ENCODE results near the gene EFCAB7.
"Not testable (repeated sequence)": the region's sequence is repeated elsewhere in the genome, so short reads cannot be mapped to it uniquely, and the experiment has no call there.

The EFCAB7 gene

DNA sequence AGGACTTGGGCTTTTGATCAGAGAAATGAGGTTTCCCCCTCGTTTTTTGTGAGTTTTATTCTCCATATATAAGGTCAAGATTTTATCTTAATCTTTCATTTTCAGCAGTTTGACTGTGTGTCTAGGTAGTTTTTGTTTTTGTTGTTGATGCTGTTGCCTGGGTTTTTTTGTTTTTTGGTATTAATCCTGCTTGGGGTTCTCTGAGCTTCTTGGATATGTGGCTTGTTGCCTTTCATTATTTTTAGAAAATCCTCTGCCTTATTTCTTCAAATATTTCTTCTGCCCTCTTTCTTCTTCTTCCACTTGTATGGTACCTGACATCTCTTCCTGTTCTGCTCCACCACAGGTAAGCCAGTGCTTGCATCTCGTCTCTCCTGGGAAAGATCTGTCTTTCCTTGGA, 25.0 kb downstream of the EFCAB7 start:
- no peak for DNase-seq (ENCODE audit: low read depth in 2 of 2)

DNA sequence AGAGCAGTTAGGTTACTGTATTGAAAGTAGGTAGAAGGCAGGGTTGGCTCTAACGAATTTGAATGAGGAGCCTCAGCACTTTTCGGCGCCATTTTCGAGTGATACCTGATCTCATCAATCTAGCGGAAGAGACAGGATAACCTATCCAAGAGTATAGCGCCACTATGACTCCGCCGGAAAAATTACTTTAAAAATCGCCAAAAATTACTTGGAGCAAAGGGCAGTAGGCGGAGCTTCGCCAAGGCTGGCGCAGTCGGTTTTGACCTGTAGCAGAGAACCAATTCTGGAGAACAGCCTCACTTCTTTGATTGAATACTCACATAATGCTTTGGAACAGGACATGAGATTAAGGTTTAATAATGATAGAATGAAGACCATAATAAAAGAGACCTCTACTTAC, 25.6 kb downstream of the EFCAB7 start:
- DNase-seq (ENCODE audit: low read depth in 2 of 2), result no peak

DNA sequence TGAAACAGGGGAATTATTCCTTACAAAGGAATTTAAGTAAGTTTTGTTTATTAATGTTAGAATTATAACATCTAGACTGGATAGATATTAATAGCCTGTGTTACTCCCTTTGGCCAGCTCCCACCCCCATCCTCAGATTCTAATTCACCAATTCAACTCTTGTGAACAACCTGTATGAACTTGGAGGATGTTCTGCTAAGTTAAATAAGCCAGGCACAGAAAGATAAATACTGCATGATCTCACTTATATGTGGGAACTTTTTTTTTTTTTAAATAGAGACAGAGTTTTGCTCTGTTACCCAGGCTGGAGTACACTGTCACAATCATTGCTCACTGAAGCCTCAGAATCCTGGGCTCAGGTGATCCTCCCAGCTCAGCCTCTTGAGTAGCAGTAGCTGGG, 32.2 kb downstream of the EFCAB7 start:
- no peak for DNase-seq (ENCODE audit: low read depth in 2 of 2)

DNA sequence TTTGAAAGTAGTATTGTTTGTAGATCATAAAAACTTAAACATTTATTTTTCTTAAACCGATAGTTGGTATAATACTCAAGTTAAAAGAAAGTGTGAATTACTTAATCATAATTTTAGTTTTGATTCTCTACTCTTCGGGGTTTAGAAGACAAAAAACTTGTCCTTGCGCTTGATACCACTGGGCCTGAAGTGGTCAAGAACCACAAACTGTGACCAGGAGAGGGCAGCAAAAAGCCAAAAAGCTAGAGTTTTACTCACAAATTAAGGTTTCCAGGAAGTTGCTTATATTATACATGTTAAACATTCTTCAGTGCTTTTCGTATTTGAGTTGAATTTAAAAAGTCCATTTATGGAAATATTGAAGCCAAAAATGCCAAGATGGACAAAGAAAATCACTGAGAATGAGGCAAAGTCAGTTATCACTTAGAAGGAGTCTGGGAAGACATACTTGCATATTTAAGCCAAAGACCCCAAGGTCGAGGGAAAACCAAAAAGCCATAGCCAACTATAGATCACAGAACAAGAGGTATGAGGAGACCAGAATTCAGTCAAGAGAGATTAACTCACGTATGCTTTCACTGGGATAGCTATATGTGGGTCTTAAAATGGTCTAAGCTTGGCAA, 34.2 kb downstream of the EFCAB7 start:
- peak; percentile 13 to 19 for DNase-seq (ENCODE audit: low read depth in 2 of 2)

DNA sequence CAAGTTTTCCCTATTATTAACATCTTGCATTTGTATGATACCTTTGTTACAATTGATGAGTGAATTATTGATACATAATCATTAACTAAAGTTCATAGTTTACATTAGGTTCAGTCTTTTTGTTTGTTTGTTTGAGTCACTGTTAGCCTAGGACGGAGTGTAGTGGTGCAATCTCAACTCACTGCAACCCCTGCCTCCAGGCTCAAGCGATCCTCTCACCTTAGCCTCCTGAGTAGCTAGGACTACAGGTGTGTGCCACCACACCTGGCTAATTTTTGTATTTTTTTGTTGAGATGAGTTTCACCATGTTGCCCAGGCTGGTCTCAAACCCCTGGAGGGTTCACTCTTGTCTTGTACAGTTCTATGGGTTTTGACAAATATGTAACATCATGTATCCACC, 36.0 kb downstream of the EFCAB7 start:
- no peak for DNase-seq (ENCODE audit: low read depth in 2 of 2)

DNA sequence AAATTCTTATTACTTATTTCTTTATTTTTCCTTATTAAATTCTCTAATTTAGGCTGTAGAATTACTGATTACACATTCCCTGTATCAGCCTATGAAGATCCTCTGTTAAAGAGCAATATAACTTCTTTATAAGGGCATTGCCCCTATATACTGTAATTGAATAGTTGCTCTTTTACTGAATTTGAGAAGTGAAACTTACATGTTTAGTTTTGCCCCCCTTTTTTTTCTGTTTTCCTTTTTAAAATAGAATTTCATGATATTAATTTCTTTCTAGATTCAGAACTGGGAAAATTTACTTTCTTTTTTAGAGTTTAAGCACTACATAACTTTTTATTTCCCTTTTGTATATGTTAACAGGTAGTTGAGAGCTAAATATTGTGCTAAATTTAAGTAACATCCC, 40.4 kb downstream of the EFCAB7 start:
- DNase-seq (ENCODE audit: low read depth in 2 of 2), result no peak

DNA sequence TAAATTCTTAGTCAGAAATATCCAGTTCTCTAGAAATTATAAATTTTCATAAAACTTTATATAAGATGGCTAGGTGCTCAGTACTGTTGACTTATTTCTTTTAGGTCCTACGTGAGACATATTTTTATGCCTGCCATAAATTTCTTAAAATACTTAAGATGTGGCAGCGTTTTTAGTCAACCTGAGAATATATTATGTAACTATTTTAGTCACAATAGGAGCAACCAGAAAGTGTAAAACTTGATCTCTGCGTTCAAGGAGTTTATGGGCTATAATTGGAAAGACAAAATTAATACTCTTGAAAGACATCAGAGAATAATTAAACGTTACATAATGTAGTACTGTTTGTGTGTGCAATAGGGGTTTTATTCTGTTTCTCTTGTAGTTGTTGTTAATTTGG, 45.7 kb downstream of the EFCAB7 start:
- DNase-seq (ENCODE audit: low read depth in 2 of 2), result no peak

DNA sequence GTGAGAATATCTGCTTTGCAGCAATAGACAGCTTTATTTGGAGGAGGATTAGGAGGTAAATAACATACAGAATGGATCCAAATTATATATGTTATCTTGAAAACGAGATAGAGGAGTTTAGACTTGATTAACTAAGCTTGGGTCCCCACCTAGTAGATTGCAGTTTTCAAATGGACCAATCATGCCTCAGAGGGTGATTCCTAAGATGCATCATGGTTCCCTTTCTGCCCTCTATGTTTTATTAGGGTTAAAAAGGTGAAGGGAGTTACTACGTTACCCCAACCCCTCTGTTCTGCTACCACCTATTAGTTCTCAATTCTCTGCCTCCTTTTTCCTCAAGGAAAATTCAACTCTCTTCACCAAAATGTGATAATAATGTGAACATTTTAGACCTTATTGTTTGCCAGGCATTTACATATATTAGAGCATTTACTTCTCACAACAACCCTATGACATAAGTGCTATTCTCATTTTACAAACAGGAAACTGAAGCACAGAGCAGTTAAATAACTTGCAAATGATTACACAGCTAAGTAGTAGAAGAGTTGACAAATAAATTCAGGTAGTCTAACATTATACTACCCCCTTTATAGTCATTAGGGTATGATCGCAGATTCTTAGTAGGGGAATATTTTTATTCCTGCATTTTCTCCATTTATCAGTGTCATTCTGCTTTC, 46.5 kb downstream of the EFCAB7 start:
- no peak for DNase-seq (ENCODE audit: low read depth in 2 of 2)

DNA sequence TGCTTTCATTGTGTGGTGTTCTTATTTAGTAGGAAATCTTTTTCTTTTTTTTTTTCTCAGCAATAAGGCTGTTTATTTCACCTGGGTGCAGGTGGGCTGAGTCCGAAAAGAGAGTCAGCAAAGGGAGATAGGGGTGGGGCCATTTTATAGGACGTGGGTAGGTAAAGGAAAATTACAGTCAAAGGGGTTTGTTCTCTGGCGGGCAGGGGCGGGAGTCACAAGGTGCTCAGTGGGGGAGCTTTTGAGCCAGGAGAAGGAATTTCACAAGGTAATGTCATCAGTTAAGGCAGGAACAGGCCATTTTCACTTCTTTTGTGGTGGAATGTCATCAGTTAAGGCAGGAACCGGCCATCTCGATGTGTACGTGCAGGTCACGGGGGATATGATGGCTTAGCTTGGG, 49.4 kb downstream of the EFCAB7 start:
- DNase-seq (ENCODE audit: low read depth in 2 of 2), result not testable (repeated sequence)

DNA sequence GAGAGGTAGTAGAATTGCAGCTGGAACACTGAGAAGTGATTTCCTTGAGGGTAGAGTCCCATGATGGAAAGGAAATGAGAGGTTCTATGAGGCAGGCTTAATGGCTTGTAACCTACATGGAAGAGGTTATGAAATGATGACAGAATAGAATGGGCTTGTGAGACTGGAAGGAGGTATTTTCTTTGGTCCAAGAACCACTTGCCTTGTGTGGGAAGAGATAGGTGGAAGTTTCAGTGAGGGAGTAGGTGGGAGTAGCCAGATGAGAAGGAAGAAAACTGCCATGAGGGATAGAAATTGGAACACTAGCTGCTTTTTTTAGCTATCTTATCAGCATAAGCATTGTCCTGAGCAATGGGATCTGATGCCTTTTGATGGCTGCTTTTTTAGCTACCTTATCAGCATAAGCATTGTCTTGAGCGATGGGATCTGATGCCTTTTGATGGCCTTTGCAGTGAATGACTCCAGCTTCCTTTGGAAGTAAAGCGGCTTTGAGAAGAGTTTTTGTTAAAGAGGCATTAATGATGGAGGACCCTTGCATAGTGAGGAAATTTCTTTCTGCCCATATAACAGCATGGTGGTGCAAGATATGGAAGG, 51.0 kb downstream of the EFCAB7 start:
- not testable (repeated sequence) for DNase-seq (ENCODE audit: low read depth in 2 of 2)

DNA sequence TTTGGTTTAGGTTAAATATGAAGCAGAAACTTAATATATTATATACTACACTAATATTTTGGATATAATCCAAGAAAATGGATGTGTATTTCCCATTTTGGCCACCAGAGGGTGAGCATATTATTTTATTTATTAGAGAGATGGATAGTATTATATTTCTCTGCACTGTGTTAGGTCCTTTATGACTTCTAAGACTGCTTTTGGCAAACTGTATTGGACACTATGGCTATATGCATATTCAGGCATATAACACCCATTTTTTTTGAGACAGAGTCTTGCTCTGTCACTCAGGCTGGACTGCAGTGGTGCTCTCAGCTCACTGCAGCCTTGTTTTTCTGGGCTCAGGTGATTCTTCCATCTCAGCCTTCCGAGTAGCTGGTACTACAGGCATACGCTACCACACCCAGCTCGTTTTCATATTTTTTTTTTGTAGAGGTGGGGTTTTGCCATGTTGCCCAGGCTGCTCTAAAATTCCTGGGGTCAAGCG, 52.1 kb downstream of the EFCAB7 start:
- DNase-seq (ENCODE audit: low read depth in 2 of 2), result peak in 1 of 2 experiments; percentile 22

DNA sequence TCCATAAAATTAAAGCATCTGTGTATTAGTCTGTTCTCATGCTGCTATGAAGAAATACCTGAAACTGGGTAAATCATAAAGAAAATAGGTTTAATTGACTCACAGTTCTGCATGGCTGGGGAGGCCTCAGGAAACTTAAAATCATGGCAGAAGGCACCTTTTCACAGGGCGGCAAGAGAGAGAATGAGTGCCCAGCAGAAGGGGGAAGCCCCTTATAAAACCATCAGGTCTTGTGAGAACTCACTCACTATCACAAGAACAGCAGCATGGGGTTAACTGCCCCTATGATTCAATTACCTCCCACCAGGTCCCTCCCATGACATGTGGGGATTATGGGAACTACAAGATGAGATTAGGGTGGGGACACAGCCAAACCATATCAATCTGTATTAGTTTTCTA, 63.0 kb downstream of the EFCAB7 start:
- not testable (repeated sequence) for DNase-seq (ENCODE audit: low read depth in 2 of 2)

DNA sequence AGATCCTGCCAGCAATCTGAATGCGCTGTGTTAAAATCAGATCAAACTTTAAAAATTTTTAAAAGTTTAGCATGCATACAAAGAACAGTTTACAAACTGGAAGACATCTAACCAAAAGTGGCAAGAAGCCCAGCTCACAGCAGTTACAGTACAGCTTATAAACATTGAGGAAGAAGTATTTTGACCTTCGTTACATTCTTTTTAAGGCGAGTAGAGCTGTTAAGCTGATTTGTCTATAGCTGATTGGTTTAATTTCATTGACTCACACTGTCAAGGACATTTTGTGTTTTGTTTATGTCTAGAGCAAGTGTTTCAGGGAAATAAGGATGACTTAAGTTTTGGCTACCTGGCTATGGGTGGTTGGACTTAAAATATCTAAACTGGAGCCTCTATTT, 66.8 kb downstream of the EFCAB7 start:
- DNase-seq (ENCODE audit: low read depth in 2 of 2), result no peak

DNA sequence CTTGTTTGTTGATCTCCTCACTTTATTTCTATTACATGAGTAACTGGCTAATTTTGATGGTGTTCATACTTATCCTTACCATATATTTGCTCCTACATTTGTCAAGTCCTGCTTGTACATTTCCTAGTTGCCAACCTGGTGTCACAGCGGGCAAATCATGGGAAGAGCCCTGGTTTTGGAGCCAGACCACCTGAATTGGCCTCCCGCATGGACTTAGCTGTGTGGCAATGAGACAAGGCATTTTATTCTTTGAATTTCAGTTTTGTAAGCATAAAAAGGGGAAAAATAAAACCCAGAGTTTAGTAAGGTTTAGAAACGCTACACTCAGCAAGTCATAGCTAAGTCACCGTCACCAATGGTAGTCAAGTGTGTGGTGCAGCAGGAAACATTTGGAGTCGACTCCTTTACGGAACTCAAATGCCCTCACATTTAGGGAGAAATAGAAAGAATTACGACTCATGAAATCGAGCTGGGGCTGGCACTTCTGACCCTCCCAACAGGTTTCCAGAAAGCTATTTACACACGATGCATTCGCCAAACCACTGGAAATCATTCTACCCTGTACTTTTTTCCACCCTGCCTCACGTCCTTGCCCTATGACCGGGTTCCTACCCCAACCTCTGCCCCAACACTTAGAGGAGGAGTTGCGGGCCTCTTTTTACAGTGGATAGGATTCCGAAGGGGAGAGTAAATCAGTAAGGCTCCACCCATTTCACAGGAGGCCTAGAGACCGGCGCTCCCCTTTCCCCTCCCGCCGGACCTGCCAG, 69.4 kb downstream of the EFCAB7 start:
- peak in 1 of 2 experiments; percentile 11 for DNase-seq (ENCODE audit: low read depth in 2 of 2)

DNA sequence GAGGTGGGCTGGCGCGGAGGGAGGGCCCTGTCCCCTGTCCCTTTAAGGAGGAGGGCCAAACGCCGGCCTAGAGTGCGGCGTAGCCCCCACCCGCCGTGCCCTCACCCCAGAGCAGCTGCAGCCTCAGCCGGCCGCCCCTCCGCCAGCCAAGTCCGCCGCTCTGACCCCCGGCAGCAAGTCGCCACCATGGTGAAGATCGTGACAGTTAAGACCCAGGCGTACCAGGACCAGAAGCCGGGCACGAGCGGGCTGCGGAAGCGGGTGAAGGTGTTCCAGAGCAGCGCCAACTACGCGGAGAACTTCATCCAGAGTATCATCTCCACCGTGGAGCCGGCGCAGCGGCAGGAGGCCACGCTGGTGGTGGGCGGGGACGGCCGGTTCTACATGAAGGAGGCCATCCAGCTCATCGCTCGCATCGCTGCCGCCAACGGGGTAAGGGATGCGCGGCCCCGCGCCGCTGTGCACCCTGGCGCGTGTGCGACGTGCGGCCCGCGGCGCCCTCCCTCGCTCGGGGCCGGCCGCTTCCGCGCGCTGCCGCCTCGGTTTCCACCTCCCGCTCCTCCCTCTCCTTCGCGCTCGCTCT, 70.1 kb downstream of the EFCAB7 start, which contains the start of gene PGM1:
Gene PGM1 (plus strand): TSS at position 109 of the 583 bp plus-strand sequence. CDS start 78 bp downstream, at position 187.
- peak; percentile 62 to 63 for DNase-seq (ENCODE audit: low read depth in 2 of 2)

DNA sequence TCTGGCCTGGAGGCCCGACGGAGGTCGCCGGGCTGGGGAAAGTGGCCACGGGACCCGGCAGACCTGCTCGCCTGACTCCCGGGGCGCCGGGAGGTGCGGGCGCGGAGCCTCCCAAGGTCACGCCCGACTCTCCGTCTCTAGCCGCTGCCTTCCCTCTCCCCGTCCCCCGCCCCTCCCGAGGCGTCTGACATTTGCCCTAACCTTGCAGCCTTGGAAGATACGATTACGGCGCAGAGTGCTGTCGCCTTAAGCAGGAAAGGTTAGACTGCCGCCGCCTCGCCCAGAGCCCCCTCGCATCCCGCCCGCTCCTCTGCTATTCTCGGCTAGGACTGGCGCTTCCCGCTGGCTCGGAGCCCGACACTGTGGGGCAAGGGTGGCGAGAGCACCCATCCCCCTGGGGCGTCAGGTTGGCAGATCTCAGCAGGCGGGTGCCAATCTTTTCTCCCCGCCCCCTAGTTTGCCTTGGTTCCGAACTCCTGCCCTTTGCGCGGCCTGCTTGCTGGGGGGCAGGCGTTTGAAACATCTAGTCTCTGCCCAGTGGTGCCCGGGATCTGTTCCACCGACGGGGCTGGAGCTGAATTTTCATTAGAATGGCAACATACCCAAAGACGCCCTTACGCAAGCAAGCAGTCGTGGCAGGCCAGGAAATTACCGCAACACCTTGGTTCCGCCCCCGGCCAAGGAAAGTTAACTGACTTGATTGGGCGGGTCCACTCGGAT, 70.7 kb downstream of the EFCAB7 start:
- peak; percentile 42 to 44 for DNase-seq (ENCODE audit: low read depth in 2 of 2)

DNA sequence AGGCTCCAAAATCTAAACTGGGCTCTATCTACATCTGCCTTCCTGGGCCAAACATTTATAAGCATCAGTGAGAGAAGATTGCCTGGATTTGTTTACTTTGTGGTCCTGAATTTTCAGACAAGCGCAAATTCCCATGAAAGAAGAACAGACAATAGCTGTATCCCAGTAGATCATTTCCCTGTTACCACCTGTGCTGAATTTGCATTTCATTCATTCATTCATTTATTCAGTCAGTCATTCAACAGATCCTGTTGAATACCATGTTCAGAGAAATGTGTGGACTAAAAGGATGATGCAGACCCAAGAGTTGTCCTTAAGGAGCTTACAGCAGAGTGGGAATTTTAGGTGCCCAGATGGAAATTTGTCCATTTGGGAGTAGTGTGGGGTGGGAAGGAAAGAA, 72.1 kb downstream of the EFCAB7 start:
- DNase-seq (ENCODE audit: low read depth in 2 of 2), result no peak

DNA sequence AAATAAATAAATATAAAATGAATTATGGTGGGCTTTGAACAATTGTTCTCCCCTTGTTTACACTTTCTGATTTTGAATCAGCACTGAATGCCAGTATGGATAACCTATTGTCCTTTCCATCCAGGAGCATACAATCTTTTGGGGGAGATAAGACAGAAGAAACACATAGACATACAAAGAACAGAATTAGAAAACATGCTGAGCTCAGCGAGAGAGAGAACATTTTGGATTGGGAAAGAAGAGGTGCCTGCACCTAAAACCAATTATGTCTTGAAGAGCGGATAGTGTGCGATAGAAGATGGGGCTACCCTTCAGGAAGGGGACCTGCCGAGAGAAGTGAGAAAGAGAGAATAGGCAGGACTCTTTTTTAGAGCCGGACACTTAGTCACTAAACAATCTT, 76.5 kb downstream of the EFCAB7 start:
- DNase-seq (ENCODE audit: low read depth in 2 of 2), result no peak

DNA sequence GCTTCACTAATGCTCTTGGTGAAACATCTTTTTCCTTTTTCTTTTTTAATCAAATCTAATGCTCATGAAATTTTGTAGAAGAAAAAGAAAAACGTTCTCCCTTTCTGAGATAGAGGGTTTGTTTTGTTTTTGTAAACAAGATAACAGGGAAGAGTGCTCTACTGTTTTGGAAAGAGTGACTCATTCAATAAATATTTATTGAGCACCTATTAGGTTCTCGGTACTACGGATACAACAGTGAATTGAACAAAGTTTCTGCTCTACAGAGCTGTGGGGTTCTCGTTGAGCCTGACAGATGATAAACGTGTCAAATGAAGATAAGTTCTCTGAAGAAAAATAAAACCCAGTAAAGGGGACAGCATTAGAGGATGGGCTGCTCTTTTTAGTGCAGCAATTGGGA, 76.9 kb downstream of the EFCAB7 start:
- DNase-seq (ENCODE audit: low read depth in 2 of 2), result no peak

DNA sequence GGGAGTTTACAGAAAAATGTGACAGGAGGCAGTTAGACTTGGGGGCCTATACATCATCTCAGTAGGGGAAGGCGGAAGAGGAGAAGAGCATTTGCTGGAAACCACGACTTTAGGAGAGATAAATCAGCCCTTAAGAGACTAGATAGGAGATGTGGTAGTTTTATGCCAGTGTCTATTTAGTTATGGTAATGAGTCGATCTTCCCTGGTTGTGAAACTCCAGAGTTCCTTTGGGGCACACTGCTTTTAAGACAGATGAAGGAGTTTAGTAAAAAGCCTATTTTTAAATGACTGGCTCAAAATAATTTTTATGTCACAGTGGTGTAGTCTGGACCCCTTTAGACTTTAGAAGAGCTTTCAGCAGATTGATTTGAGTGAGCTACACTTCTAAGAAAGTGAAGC, 77.7 kb downstream of the EFCAB7 start:
- DNase-seq (ENCODE audit: low read depth in 2 of 2), result no peak

DNA sequence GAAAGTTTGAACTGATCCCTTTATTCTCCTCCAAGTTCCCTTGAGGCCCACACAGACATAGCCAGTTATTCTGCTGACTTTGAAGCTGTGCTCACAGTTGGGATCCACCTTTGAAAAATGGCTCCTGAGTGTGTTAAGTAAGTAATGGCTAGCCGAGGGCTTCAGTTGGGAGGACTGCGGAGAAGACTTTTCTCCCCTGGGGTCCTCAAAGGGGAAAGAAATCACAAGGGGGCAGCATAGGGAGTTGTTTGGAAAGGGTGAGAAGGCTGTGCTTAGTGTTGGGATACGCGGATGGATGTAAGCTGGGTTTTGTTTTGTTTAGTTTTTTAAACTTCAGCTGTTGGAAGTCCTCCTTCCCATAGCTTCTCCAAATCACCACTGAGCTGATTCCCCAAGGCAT, 78.1 kb downstream of the EFCAB7 start:
- DNase-seq (ENCODE audit: low read depth in 2 of 2), result no peak
